HG03457 (cell line): ENCODE data around the gene SLC39A1.
A peak's percentile ranks its signal among the peaks of the same experiment; 100 is the strongest.
"Not testable (repeated sequence)": the region's sequence is repeated elsewhere in the genome, so short reads cannot be mapped to it uniquely, and the experiment has no call there.

ENCODE experiments used
- ATAC-seq: cut with Tn5 transposase; IDR thresholded peaks from one replicate; pipeline ENCODE4 v1.9.1; 2021; ENCODE audit warnings: moderate number of reproducible peaks; ENCODE audit not compliant: unreplicated experiment

SLC39A1 gene, protein sequence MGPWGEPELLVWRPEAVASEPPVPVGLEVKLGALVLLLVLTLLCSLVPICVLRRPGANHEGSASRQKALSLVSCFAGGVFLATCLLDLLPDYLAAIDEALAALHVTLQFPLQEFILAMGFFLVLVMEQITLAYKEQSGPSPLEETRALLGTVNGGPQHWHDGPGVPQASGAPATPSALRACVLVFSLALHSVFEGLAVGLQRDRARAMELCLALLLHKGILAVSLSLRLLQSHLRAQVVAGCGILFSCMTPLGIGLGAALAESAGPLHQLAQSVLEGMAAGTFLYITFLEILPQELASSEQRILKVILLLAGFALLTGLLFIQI

DNA sequence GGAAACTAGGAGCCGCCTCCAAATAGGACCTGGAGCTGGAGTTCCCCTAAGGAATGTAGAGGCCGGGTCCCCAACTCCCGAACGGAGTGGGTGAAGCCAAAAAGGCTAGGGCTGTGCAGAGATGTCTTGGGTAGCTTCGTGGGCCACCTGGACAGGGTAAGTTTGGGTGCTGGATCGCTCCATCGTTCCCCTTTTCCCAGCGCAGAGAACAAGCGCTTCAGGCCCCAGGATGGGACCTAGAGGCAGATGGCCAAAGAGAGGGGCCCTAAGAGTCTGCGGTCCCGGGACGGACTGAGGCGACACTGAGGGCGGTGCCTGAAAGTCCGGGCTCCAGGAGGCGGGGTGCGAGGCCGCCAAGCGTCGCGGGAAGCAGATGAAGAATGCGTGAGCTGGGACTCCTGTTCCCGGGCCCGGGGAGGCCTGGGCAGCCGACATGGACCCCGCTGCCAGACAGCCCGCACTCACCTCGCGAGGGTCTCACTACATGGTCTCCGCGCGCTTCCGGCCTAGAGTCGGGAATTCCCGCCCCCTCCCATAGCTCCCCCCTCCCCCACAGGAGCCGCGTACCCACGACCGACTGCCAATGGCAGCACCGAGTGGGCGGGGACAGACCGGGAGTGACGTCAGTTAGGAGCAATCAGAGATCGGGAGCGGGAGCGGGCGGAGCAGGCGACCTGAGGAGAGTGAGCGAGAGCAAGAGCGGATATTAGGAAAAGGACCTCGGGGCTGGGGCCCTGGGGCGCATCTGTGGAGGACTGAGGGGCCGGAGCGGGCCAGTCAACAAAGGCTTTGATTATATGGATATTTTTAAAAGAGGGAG lies at the start of gene SLC39A1:
SLC39A1 (minus strand) TSS at position 508 of the 820 bp plus-strand sequence. CDS start 822 bp downstream, outside the sequence.
- ATAC-seq: no peak

DNA sequence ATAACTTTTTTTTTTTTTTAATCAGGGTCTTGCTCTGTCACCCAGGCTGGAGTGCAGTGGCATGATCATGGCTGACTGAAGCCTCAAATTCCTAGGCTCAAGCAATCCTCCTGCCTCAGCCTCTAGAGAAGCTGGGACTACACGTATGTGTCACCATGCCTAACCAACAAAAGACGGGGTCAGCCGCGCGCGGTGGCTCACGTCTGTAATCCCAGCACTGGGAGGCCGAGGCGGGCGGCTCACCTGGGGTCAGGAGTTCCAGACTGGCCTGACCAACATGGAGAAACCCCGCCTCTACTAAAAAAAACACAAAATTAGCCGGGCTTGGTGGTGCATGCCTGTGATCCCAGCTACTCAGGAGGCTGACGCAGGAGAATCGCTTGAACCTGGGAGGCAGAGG lies 49.2 kb upstream of the SLC39A1 start:
- not testable (repeated sequence) for ATAC-seq

DNA sequence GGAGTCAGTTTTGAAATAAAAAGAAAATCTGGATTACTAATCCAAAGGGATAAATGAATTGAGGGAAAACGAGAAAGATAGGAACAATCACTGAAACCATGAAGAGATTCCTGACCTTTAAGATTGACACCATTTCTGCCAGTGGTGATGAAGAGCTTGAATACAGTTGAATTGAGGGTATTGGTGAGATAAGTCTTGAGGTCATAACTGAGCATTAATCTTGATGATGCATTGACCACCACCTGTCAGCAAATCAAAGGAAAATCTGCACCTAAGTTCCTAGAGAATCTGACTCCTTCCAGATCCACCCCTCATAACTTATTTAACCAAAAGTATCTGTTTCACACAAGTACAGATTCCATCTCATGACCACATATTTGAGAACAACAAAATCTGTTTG lies 48.8 kb upstream of the SLC39A1 start:
- no peak for ATAC-seq

DNA sequence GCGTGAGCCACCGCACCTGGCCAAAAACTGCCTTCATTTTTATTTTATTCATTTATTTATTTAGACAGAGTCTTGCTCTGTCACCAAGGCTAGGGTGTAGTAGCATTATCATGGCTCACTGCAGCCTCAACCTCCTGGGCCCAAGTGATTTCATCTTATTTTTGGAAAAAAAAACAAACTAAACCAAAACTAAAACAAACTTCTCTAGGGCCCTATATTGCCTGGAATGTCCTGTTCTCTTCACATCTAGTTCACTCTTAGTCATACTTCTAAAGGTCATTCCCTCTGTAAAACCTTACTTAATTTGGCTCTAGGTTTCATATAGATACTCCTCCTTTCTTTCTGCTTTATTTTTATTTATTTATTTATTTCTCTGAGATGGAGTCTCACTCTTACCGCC lies 42.8 kb upstream of the SLC39A1 start:
- ATAC-seq: no peak

DNA sequence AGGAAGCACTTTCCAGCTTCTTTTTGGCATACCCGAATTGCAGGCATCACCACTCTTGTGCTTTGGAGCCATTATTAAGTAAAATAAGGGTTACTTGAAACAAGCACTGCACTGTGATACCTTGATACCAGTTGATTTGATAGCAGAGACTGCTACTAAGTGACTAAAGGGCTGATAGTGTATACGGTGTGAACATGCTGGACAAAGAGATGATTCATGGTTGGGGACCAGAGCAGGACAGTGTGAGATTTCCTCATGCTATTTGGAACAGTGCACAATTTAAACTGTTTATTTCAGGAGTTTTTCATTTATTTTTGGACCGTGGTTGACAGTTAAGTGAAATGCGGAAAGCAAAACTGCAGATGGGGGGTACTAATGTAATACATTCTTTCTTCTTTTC lies 37.1 kb upstream of the SLC39A1 start:
- ATAC-seq: no peak

- not testable (repeated sequence) for ATAC-seq
These were observed 33.5 kb upstream of the SLC39A1 start for GRCh38 chr1:153996882-153997281.

DNA sequence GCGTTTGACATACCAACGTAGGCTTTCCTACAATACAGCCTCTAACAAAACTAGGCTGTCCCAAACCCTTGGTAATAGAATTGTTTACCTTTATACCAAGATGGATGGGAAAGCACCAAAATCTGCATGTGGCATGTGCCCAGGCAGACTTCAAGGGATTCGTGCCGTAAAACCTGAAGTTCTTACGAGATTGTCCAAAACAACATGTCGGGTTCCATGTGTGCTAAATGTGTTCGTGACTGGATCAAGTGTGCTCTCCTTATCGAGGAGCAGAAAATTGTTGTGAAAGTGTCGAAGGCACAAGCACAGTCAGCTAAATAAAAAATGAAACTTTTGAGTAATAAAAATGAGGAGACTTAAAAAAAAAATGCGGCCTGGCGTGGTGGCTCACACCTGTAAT lies 32.3 kb upstream of the SLC39A1 start:
- ATAC-seq: no peak

- no peak for ATAC-seq
These were observed 31.9 kb upstream of the SLC39A1 start for GRCh38 chr1:153995202-153995601.

- ATAC-seq: no peak
These were observed 28.5 kb upstream of the SLC39A1 start for GRCh38 chr1:153991806-153992205.

DNA sequence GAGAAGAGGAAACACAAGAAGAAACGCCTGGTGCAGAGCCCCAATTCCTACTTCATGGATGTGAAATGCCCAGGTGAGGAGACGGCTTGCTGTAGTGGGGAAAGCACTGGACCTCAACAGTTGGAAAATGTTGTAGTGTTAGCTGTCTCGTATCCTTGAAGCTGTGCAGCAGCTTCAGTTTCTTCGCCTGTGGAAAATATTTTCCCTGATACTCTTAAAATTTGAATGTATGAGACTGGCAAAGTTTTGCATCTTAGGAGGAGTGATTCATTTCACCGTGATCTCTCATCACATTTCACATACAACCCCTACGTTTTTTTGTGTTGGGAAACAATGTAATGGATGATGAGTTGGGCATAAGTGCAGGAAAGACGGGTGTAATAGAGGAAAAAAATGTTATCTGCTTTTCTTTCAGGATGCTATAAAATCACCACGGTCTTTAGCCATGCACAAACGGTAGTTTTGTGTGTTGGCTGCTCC lies 27.9 kb upstream of the SLC39A1 start:
- ATAC-seq: no peak

- ATAC-seq: peak; percentile 50
These were observed 27.3 kb upstream of the SLC39A1 start, which contains the start of gene RPS27 for GRCh38 chr1:153990468-153991150. Gene RPS27, plus strand, starts transcription at chr1:153990762. Its CDS starts 35 bp downstream, at chr1:153990797.

DNA sequence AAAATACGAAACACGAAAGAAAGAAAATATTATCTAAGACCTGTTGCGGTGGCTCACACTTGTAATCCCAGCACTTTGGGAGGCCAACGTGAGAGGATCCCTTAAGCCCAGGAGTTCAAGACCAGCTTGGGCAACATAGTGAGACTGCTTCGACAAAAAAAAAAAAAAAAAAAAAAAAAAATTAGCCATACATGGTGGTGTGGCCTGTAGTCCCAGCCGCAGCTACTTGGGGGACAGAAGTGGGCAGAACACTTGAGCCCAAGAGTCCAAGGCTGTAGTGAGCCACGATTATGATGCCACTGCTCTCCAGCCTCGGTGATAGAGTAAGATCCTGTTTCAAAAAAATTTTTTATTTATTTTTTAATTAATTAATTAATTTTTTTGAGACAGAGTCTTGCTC lies 24.3 kb upstream of the SLC39A1 start:
- no peak for ATAC-seq

- no peak for ATAC-seq
These were observed 22.8 kb upstream of the SLC39A1 start, which contains the start of gene RAB13 for GRCh38 chr1:153985941-153986761. Gene RAB13, minus strand, starts transcription at chr1:153986339. Its CDS starts 103 bp downstream, at chr1:153986236.

DNA sequence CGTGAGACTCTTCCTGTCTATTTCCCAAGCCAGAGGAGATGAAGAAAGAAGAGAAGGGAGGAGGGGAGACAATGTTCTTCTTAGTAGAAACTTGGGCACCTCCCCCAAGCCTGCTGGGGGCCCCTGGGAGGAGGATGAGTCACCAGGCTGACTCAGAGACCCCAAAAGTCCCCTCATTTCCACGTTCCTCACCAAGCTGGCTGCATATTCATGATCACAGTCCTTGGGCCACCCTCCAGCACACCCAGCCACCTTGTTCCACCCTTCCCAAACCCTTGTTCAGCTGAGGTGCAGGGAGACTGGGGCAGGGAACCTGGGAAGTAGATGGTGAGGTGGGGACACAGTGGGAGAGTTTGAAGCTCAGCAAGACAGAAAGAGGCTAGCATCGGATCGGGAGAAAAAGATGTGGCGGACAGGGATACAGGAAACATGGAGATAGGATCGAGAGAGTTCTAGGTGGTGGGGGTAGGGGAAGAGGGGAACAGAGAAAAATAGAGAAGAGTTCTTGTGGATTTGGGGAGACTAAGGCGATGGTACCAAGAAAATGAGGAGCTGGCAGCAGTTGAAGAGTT lies 22.1 kb upstream of the SLC39A1 start:
- ATAC-seq: no peak

GRCh38 chr1:153984123-153984894 lies 21.0 kb upstream of the SLC39A1 start:
- no peak for ATAC-seq

DNA sequence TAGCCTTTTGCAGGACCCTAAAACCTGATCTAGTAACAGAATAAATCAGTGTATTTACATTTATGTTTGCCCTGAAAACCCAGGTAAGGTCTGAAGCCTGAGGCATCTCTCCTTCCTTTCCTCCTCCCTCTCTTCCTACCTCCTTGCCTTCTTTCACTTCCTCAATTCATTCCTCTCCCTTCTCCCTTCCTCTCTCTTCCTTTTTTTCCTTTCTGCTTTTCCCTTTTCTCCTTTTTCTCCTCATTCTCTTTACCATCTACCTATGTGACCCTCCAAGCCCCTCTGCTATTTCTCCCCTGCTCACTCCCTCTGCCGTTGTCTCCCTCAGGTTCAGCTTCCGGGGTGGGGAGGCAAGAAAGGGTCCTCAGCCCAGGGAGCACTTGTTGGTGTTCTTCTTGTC lies 18.4 kb upstream of the SLC39A1 start:
- not testable (repeated sequence) for ATAC-seq

DNA sequence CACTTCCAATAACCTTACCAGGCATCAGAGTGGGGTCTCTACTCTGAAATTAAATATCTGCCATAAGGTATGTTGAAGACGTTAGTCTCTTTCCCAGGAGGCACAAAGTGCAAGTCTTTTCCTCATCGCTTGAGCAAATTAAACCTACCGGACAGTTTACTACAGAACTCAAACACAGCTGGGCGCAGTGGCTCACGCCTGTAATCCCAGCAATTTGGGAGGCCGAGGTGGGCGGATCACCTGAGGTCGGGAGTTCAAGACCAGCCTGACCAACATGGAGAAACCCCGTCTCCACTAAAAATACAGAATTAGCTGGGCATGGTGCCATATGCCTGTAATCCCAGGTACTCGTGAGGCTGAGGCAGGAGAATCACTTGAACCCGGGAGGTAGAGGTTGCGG lies 15.8 kb upstream of the SLC39A1 start:
- not testable (repeated sequence) for ATAC-seq

DNA sequence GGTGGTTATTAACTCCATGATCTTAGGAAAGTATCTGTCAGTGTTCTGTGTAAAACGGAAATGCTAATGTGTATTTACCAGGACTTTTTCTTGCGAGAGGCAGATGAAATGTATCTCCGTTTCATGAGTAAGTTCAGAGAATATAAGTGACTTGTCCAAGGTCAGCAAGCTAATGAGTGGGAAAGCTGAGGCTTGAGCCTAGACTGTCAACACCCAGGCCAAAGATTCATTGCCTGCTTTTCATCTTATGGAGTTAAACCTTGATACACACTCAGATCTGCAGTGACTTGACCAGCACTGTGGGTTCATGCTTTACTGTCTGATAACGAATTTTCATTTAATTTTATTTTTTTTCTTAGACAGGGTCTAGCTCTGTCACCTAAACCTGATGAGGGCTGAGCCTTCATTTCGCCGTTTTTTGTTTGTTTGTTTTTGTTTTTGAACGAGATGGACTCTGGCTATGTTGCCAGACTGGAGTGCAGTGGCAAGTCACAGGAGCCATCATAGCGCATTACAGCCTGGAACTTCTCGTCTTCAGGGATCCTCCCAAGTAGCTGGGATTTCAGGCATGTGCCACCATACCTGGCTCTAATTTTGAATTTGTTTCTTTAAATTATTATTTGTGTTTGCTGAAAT lies 15.1 kb upstream of the SLC39A1 start:
- no peak for ATAC-seq
